Cardiac atrium fibroblast (primary cell): ENCODE measurements around the gene RPL22. TPM values are rescaled to one million over a fixed set of nuclear protein-coding genes. Genes with fewer than 3 reads are reported as not detected.

Source experiments
- total RNA-seq: library from RNA; depleted of rRNA; stranded (reverse); fragments of >200 nt; gene quantifications from 2 replicates; pipeline ENCODE4 v1.2.3, GENCODE V29; 2015

The RPL22 gene
- total RNA-seq = 134 and 153 TPM in 2 replicates

GRCh38 chr1:6199298-6200187, at the start of gene RPL22:
Gene RPL22, minus strand, starts transcription at chr1:6199595. Its CDS starts 22 bp downstream, at chr1:6199573.

GRCh38 chr1:6243993-6244392, 44.6 kb upstream of the RPL22 start, which contains the start of gene HES3:
Gene HES3, plus strand, starts transcription at chr1:6244179. Its CDS starts 187 bp downstream, at chr1:6244366.

DNA sequence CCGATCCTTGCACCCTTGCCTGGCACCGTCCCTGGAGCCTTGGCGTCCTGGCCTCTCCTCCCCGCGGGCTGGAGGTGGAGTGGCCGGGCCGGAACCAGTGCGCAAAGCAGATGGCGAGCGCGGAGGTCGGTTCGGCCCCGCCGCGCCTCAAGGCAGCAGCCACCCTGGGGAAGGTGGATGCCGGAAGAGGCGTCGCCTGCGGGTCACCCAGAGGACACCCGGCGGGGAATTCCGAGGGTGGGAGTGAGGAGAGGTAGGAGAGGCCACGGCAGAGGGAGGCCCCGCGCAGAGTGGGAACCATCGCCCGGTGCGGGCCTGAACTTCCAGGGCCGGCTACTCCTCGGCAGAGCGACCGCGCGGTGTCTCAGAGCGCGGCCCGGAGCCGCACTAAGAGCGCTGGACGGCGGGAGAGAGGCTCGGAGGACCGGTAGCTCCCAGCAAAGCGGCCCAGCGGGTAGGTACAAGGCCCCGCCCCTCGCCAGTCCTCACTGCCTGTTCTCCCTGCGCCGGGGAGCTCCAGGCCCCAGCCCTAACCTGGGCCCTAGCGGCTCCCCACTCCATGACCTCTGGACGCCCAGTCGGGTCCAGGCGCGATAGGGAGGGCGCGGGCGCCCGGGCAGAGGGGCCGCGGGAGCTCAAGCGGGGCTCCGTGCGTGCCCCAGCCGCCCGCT, 6.6 kb upstream of the RPL22 start, which contains the start of gene RNF207:
Gene RNF207 (plus strand): TSS at position 271 of the 671 bp plus-strand sequence. CDS start 417 bp downstream, outside the sequence.

GRCh38 chr1:6180268-6180706, 19.1 kb downstream of the RPL22 start, which contains the start of gene CHD5:
Gene CHD5, minus strand, starts transcription at chr1:6180321. Its CDS starts 298 bp downstream, at chr1:6180023.

Other genes starting within 250 kb of the RPL22 start
- 5.2 and 7.8 TPM in 2 replicates for gene NPHP4, start 207.2 kb downstream of the RPL22 start, total RNA-seq
- gene KCNAB2, start 153.7 kb downstream of the RPL22 start, total RNA-seq = 4.4 and 6.3 TPM in 2 replicates
- 0.16 TPM in 1 of 2 replicates, not detected in the other for gene CHD5, start 19.3 kb downstream of the RPL22 start, total RNA-seq
- gene RNF207, start 6.5 kb upstream of the RPL22 start, total RNA-seq = 1.8 and 4.2 TPM in 2 replicates
- gene ICMT, start 36.4 kb upstream of the RPL22 start, total RNA-seq = 58.9 and 64.5 TPM in 2 replicates
- gene HES3, start 44.6 kb upstream of the RPL22 start, total RNA-seq = not detected in 2 replicates
- gene GPR153, start 61.5 kb upstream of the RPL22 start, total RNA-seq = 7.9 and 9.2 TPM in 2 replicates
- gene ACOT7, start 194.2 kb upstream of the RPL22 start, total RNA-seq = 27.8 and 37.9 TPM in 2 replicates
- 0.49 and 3.1 TPM in 2 replicates for gene HES2, start 220.3 kb upstream of the RPL22 start, total RNA-seq
- 0.18 TPM in 1 of 2 replicates, not detected in the other for gene ESPN, start 225.2 kb upstream of the RPL22 start, total RNA-seq